Measurements from ENCODE around the gene RET. TPM values are rescaled to one million over a fixed set of nuclear protein-coding genes. Genes with fewer than 3 reads are reported as not detected.

The RET gene
- total and polyA plus RNA-seq, 2 of the 8 experiments (the other 6 are each of a cell fraction or from before 2014, with no cell fraction given), result 6.7 to 8.4 TPM

DNA sequence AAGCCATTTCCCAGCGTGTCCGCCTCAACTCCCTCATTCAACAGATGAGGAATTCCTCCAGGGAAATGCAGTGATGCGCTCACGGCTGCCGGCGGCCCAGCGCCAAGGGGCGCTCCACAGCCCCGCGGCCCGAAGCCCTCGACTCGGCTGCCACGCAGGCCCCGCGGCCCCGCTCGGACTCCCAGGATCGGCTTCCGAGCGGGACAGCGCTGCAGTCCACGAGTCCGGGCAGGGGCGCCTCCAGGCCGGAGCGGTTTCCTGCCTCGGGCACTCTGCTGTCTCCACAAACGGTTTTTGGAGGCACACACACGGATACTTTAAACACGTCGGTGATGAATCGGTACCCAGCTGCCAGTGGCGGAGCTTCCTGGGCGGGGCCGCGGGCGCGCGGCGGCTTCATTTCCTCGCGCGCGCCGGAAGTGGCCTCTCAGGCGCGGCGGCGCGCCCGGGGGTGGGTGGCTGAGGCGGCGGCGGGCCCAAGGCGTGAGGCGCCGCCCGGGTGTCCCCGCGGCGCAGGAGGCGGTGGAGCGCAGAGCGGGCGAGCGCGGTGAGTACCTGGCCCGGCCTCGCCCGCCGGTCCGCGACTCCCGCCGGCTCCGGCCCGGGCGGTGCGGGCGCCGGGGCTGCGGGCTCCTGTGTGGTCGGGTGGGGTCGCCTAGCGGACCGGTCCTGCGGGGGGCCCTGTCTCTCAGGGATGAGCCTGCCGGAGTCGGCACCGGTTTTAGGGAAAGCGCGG, 61.3 kb downstream of the RET start, which contains the start of gene CSGALNACT2:
CSGALNACT2 (plus strand) TSS at position 425 of the 736 bp plus-strand sequence. CDS start 16,705 bp downstream, outside the sequence.
- FAIRE-seq, result no peak
- no peak within 1 kb of the TSS for H2BK5ac ChIP-seq (ENCODE audit: low read depth, low read length)
- DNase-seq (ENCODE audit: low read depth in 1 of 2, low spot score in 2 of 2), result peak in 1 of 2 experiments; percentile 77
- H2BK12ac ChIP-seq (ENCODE audit: low read depth, low read length), result peak within 1 kb of the TSS; percentile 72; the same call in 1 of the 2 replicates
- H3K4me1 ChIP-seq (replicated peaks in 1 of 4; ENCODE audit: control insufficient read depth in 3 of 4, insufficient read depth in 4 of 4, low read length in 3 of 4), result peaks cover 0 to 2% (median 0%) of the 10 kb centered on the region in 4 experiments; a peak in 4 of 7 replicates
- no peaks in the 10 kb centered on the region for H3K36me3 ChIP-seq (ENCODE audit: control insufficient read depth in 2 of 4, insufficient read depth in 4 of 4, low read length in 3 of 4)
- peaks cover 14% of the 10 kb centered on the region for H3K23me2 ChIP-seq (ENCODE audit: low read depth, low read length)
- H2AFZ ChIP-seq (ENCODE audit: low read length), result peak within 1 kb of the TSS; percentile 37
- H4K91ac ChIP-seq (replicated peaks; ENCODE audit: insufficient read length, low read length), result peak within 1 kb of the TSS; percentile 59
- H3K79me2 ChIP-seq (ENCODE audit: control insufficient read depth in 1 of 2, insufficient read depth in 2 of 2, low read length in 2 of 2), result peaks cover 0 to 12% of the 10 kb centered on the region in 2 experiments; a peak in 1 of 4 replicates
- peaks cover 0 to 2% of the 10 kb centered on the region in 2 experiments for H4K20me1 ChIP-seq (replicated peaks in 1 of 2; ENCODE audit: control insufficient read depth in 1 of 2, insufficient read depth in 2 of 2, low read length in 2 of 2)
- H3K9me3 ChIP-seq (ENCODE audit: insufficient read depth in 2 of 2, low read depth in 1 of 2, low read length in 1 of 2), result no peaks in the 10 kb centered on the region
- H2AK5ac ChIP-seq (ENCODE audit: low read depth, low read length), result no peak within 1 kb of the TSS
- no peak within 1 kb of the TSS for H3K23ac ChIP-seq (ENCODE audit: insufficient read length)
- 1% methylated on average over 78 of the region's 93 CpGs; no CpG with 5 or more reads in 1 of the 2 experiments for WGBS, 2 experiments (ENCODE audit: extremely low coverage in 1 of 2, insufficient coverage in 1 of 2, insufficient read length in 1 of 2, insufficient replicate concordance in 2 of 2, low coverage in 1 of 2, low lambda C conversion rate in 2 of 2, missing lambda C conversion rate in 1 of 2)
- no peak within 1 kb of the TSS for H2BK20ac ChIP-seq (ENCODE audit: low read length)
- peak within 1 kb of the TSS in 3 of 4 experiments; percentile 29 to 32 (median 29); a peak in 5 of 7 replicates for H3K9ac ChIP-seq (replicated peaks in 1 of 4; ENCODE audit: extremely low read depth in 1 of 4, low read depth in 3 of 4, low read length in 3 of 4)
- H3K4ac ChIP-seq (replicated peaks; ENCODE audit: insufficient read length, low read depth, low read length), result peak within 1 kb of the TSS; percentile 44
- H3K79me1 ChIP-seq (ENCODE audit: low read depth, low read length), result no peaks in the 10 kb centered on the region
- peaks cover 0 to 7% (median 1%) of the 10 kb centered on the region in 4 experiments; a peak in 3 of 7 replicates for H3K27me3 ChIP-seq (replicated peaks in 1 of 4; ENCODE audit: control insufficient read depth in 3 of 4, extremely low read depth in 1 of 4, insufficient read depth in 3 of 4, low read length in 3 of 4)
- no peak within 1 kb of the TSS for H3K27ac ChIP-seq (ENCODE audit: low read depth, low read length)
- ChIA-PET CTCF (ENCODE audit: partially characterized antibody) (interaction anchor here (1.2 to 1.4 kb wide), 2 partner anchors 19 to 22 kb away, joined by 3 read pairs; no protein-coding TSS in a partner anchor), POLR2A (ENCODE audit: partially characterized antibody) (interaction anchor here (0.6 to 1.0 kb wide), 3 partner anchors 22 to 266 kb away, joined by 3 to 4 read pairs (median 3); no protein-coding TSS in a partner anchor)
- no peak within 1 kb of the TSS for H2BK120ac ChIP-seq (replicated peaks; ENCODE audit: low read depth, low read length)
- peak within 1 kb of the TSS; percentile 36; the same call in 1 of the 2 replicates for H4K8ac ChIP-seq (ENCODE audit: extremely low read depth, insufficient read depth, low read length)
- H3K18ac ChIP-seq (ENCODE audit: extremely low read depth, low read length), result peak within 1 kb of the TSS; percentile 71
- no peak within 1 kb of the TSS for H3K14ac ChIP-seq (ENCODE audit: insufficient read length)
- H3K56ac ChIP-seq (replicated peaks; ENCODE audit: insufficient read length, low read depth, low read length), result no peak within 1 kb of the TSS
- H4K5ac ChIP-seq (ENCODE audit: insufficient read length, low read depth, low read length), result no peak within 1 kb of the TSS
- H2BK15ac ChIP-seq (ENCODE audit: low read length), result no peak within 1 kb of the TSS
- peak within 1 kb of the TSS; percentile 71 to 78 for H3K4me2 ChIP-seq (ENCODE audit: insufficient read depth in 1 of 2, low read depth in 2 of 2, low read length in 2 of 2)
- peak within 1 kb of the TSS; percentile 71 to 93 (median 80) for H3K4me3 ChIP-seq (ENCODE audit: extremely low read depth in 1 of 4, insufficient read depth in 2 of 4, low read depth in 3 of 4, low read length in 4 of 4)
- TF ChIP-seq POLR2AphosphoS5 (IDR thresholded peaks at IDR 0.05; ENCODE audit: low read depth, low read length) (no peak), TBP (IDR thresholded peaks at IDR 0.05; ENCODE audit: low read depth, low read length) (no peak), RFX5 (IDR thresholded peaks at IDR 0.05; ENCODE audit: borderline replicate concordance, low read depth, low read length) (no peak), EP300 (IDR thresholded peaks at IDR 0.05; ENCODE audit: borderline replicate concordance in 1 of 2, low read depth in 2 of 2, low read length in 2 of 2) (no peak), CBX5 (IDR thresholded peaks at IDR 0.05; ENCODE audit: low read depth, low read length) (no peak), SIN3A (conservative IDR thresholded peaks at IDR 0.05 in 1 of 2, IDR thresholded peaks at IDR 0.05 in 1 of 2; ENCODE audit: low read depth in 1 of 2, low read length in 2 of 2) (peak in 1 of 2 experiments; percentile 51; a peak in 1 of 4 replicates), YY1 (IDR thresholded peaks at IDR 0.05; ENCODE audit: low read depth, low read length) (no peak), ZNF274 (IDR thresholded peaks at IDR 0.05; ENCODE audit: borderline replicate concordance, extremely low read depth, low read length) (no peak), GABPA (IDR thresholded peaks at IDR 0.05; ENCODE audit: borderline replicate concordance, insufficient read depth, low read length) (peak; percentile 47; the same call in 1 of the 2 replicates), RBBP5 (IDR thresholded peaks at IDR 0.05; ENCODE audit: borderline replicate concordance, low read depth, low read length) (0 out of 2 replicates have a peak, but pooled peaks have one; percentile 6), ASH2L (IDR thresholded peaks at IDR 0.05; ENCODE audit: low read length) (peak; percentile 72)

All from H1 (cell line).